Measurements from ENCODE around the gene MSI2. TPM values are rescaled to one million over a fixed set of nuclear protein-coding genes. Genes with fewer than 3 reads are reported as not detected.

Gene MSI2
- total RNA-seq, 1 donor from 2014 or later: 26.6 TPM

- TF ChIP-seq CTCF (conservative IDR thresholded peaks at IDR 0.05; ENCODE audit: low read depth, low read length): no peak
- no peak for DNase-seq (ENCODE audit: low read depth)
- H3K4me3 ChIP-seq (ENCODE audit: low read depth, low read length): no peak overlapping the region
Observed at GRCh38 chr17:57587193-57587969, 331.1 kb downstream of the MSI2 start.

- DNase-seq (ENCODE audit: low read depth): no peak
- H3K4me3 ChIP-seq (ENCODE audit: low read depth, low read length): no peak overlapping the region
- no peak for TF ChIP-seq CTCF (conservative IDR thresholded peaks at IDR 0.05; ENCODE audit: low read depth, low read length)
Observed at GRCh38 chr17:57588086-57588485, 331.8 kb downstream of the MSI2 start.

GRCh38 chr17:57589151-57590034 lies 333.1 kb downstream of the MSI2 start:
- H3K4me3 ChIP-seq (ENCODE audit: low read depth, low read length): no peak overlapping the region
- no peak for TF ChIP-seq CTCF (conservative IDR thresholded peaks at IDR 0.05; ENCODE audit: low read depth, low read length)
- DNase-seq (ENCODE audit: low read depth): peak; percentile 76

- no peak overlapping the region for H3K4me3 ChIP-seq (ENCODE audit: low read depth, low read length)
- no peak for TF ChIP-seq CTCF (conservative IDR thresholded peaks at IDR 0.05; ENCODE audit: low read depth, low read length)
- no peak for DNase-seq (ENCODE audit: low read depth)
Observed at GRCh38 chr17:57593739-57594462, 337.6 kb downstream of the MSI2 start.

DNA sequence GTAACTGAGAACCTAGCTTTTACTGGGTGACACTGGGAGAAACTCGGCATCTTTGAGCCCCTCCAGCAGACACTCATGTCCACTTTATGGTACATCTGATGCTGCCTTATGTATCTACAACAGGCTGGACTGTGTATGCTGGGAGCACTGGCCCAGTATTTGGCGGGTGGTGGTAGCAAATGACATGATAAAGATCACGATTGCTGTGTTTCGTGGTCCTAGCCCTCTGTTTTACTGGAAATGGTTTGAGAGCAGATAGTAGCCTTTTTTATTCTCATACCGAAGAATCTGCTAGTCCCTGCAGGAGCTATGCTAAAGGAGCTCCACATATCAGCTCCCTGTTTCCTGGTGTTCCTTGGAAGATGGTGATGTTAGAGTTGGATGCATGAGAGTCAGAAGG lies 338.4 kb downstream of the MSI2 start:
- no peak for DNase-seq (ENCODE audit: low read depth)
- H3K4me3 ChIP-seq (ENCODE audit: low read depth, low read length): no peak overlapping the region
- TF ChIP-seq CTCF (conservative IDR thresholded peaks at IDR 0.05; ENCODE audit: low read depth, low read length): no peak

- TF ChIP-seq CTCF (conservative IDR thresholded peaks at IDR 0.05; ENCODE audit: low read depth, low read length): no peak
- H3K4me3 ChIP-seq (ENCODE audit: low read depth, low read length): no peak overlapping the region
Observed at GRCh38 chr17:57595426-57595825, 339.1 kb downstream of the MSI2 start.

More at GRCh38 chr17:57595426-57595825, 339.1 kb downstream of the MSI2 start:
- no peak for DNase-seq (ENCODE audit: low read depth)
